Endometrial microvascular endothelial cells (primary cell): ENCODE measurements around the gene DNAJB8. TPM values are rescaled to one million over a fixed set of nuclear protein-coding genes. Genes with fewer than 3 reads are reported as not detected.

Source experiments
- in situ Hi-C: cut with HindIII; loops from 2 replicates; pipeline ENCODE4 v1.10.0; 2017; ENCODE audit warnings: low sequenced_read_pairs, low pct_unique_long_range_greater_than_20kb; ENCODE audit errors: inconsistent ontology term
- total RNA-seq: library from RNA; depleted of rRNA; stranded (reverse); fragments of >200 nt; gene quantifications from one replicate; pipeline ENCODE4 v1.2.3, GENCODE V29; 2015; ENCODE audit errors: inconsistent ontology term

Gene DNAJB8
- total RNA-seq, 1 donor from 2014 or later = not detected

DNA sequence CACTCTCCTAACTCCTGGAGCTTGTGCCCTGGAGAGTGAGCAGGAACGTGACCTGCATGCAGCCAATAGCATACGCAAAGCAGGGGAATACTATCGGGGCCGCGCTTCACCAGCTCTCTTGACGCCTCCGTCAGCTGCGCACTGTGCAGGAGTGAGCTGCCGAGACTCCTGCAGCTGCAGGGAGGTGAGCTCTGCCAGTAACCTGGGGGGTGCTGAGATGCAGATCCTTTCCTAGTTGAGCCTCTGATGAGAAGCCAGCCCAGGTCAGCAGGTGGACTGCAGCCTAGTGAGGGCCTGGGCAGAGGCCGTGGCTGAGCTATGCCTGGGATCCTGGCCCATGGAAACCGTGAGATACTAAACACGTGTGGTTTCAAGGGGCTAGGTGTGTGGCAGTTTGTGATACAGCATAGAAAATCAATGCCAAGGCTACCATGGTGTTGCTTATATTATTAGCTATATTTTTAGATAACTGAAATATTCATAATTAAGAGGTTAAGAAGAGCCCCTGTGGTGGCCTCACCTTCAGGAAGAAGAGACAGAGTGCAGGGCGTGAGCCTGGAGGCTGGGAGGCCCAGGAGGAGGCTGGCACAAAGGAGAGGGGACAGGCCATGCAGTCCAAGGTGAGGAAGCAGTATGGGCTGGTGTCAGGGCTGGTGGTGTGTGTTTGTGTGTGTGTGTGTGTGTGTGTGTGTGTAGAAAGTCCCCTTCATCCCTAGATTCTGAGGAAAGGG lies 5.9 kb upstream of the DNAJB8 start:
- in situ Hi-C loops = no loop called here

DNA sequence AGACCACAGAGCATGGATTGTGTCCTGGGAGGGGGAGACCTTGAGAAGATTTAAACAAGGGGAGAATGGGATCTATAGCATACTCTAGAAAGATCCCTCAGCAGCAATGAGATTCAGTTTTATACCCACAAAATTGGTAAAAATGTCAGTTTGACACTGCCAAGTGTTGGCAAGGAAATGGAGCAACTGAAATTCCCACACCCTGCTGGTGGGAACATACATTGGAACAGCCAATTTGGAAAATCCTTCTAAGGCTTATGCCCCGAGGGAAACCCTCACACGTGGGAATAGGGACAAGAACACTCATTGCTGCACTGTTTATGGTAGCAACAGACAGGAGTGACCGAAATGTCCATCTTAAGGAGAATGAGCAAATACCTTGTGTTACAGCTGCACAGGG lies 5.0 kb upstream of the DNAJB8 start:
- in situ Hi-C loops = no loop called here

DNA sequence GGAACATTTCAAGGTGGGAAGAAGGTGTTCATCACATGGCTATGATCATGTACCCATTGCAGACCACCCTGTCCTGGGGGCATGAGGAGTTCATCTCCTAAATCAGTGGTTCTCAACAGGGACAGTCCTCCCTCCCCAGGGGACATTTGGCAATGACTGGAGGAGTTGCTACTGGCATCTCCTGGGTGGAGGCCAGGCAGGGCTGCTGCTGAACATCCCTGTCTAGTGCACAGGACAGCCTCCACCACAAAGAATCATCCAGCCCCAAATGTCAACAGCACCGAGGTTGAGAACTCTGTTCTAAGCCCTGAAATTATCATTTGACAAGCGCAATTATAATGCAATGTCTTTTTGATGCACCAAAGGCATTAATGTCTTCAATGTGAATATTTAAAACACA lies 4.4 kb upstream of the DNAJB8 start:
- in situ Hi-C loops = no loop called here

DNA sequence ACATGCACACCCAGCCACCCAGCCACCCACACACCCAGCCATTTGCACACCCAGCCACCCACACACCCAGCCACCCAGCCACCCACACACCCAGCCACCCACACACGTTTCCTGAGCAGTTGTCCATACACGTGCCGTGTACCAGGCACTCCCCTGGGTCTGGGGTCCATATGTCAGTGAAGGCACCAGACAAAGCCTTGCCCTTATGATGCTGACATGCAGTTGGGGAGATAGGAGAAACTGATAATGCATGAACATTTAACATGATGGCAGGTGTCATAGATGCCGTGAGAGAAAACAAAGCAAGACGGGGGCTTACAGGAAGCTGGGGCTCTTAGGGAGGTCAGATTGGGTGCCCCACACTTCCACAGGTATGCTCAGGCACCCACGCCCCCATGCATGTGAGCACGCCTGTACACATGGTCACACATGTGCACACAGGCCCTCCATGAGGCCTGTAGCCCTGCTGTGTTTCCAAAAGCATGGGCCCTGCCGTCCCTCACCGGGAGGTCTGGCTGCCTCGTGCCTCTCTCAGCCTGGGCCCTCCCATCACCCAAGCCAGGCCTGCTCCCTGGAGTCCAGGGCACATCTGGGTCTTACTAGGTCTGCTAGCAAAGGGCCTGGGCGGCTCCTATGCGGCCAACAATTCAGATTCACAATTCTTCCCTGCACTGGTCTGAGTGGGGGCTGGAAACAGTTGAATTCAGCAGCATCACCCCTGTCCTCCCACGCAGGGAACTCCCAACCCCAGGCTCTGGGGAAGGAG lies 3.6 kb upstream of the DNAJB8 start:
- in situ Hi-C loops = no loop called here

DNA sequence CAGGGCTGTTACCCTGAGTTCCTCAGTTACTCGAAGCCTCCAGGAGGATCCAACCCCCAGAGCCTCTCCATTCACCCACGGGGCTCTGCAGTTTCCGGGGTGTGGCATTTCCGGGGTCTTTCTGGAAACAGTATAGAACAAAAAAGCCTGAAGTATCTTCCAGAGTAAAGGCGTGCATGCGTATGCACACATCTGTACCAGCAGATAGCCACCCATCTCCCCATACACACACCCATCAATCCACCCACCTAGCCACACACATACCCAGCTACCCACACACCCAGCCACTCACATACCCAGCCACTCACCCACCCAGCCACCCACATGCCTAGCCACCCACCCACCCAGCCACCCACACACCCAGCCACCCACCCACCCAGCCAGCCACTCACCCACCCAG lies 2.9 kb upstream of the DNAJB8 start:
- in situ Hi-C loops = no loop called here

DNA sequence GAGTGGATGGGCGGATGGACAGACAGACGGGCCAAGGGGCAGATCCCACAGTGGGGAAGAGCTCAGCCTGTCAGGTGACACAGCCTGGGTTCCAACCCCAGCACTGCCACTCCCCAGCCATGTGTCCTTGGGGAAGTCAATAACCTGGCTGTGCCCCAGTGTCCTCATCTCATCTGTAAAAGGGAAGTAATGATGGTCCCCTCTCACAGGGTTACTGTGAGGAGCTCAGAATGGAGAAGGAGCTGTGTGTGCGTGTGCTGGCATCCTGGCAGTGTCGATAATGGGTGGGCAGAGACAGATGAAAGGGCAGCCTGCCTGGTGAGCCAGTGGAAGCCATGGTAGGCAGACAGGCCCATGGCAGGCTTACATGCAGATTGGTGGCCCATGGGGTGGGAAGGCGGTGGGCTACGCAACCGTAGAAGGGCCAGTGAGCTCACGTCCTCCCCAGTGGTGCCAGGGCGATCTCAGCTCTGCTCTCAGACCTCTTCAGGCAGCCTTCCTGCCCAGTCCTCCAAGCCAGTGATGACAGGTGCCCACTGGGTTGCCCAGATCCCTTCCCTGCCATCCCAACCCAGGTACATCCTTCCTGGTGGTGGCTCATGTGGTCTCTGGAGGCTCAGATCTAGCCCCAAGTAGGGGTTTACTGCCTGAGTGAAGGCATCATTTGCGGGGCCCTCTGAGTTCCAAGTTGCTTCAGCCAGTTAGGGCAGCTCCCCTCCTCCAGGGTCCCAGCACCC lies 2.3 kb upstream of the DNAJB8 start:
- in situ Hi-C loops = no loop called here

DNA sequence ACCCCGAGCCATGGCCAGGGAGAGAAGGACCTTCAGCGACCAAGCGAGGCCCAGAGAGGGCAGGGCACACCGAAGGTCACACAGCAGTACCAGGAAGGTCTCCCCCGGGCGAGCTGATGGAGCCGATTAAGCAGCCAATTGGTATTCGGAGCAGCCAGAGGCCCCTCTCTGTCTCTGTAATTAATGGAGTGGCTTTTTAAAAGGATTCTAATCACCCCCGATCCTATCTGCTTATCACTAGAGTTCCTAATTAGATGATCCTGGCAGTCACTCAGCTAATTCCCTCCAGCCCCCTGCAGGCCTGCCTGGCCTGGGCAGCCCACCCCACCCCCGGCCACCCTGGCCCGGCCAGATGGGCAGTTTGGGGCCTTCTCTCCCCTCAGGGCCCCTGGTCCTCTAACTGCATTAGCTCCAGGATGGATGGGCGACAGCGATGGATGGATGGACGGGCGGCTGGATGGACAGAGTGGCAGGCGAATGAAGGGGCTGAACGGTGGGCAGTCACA lies 1.6 kb upstream of the DNAJB8 start:
- in situ Hi-C loops = no loop called here

DNA sequence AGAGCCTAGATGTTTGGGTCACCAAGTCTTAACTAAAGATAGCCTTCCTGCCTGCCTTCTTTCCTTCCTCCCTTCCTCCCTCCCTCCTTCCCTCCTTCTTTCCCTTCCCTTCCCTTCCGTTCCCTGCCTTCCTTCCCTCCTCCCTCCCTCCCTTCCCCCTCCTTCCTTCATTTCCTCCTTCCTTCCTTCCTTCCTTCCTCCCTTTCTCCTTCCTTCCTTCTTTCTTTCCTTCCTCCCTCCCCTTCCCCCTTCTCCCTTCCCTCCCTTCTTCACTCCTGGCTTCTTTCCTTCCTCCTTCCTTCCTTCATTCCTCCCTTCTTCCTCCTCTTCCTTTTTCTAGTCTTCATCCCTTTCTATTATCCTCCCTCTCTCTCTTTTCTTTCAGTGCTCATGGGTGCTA lies 2.0 kb downstream of the DNAJB8 start:
- in situ Hi-C loops = no loop called here

DNA sequence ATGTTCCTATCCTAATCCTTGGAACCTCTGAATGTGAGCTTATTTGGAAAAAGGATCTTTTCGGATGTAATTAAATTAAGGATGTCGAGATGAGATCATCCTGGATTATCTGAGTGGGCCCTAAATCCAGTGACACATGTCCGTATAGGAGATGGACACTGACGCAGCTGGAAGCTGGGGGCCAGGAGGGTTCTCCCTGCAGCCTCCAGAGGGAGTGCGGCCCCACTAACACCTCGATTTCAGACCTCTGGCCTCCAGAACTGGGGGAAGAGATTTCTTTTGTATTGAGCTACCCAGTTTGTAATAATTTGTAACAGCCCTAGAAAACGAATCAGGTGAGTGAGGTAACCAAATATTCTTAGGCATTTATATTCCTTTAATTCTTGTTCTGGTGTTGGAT lies 2.5 kb downstream of the DNAJB8 start:
- in situ Hi-C loops = no loop called here

DNA sequence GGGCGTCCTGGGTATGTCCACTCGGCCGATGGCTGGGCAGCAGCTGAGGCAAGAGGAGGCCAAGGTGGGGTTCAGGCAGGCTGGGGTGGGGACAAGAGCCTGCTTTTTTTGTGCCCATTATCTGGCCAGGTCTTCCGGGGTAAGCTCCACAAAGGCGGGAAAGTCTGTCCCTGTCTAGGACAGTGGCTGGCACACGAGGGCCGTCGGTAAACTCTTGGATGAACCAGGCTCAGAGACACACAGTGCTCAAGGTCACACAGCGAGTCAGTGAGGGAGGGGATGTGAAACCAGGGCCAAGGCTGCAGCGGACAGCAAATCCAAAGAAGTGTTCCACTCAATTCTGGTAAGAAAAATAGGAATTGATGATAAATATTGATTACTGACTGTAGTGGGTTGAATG lies 2.9 kb downstream of the DNAJB8 start:
- in situ Hi-C loops = no loop called here

DNA sequence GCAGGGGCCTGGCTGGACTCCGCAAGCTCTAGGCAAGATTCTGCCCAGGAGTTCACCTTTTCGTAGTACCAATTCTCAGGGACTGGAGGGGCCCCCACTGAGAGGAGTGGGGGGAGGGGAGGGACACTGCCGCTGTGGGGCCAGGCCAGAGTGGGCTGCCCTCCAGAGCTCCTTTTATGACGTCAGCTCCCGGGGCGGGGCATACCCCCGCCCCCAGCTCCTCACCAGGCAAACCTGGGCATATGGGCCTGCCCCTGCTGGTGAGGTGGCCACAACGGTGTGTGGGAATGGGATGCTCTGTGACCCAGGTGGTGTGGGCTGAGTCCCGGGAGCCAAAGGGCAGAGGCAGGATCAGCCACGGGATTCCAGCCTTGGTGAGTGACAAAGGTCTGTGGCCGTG lies 3.3 kb downstream of the DNAJB8 start:
- in situ Hi-C loops = no loop called here

DNA sequence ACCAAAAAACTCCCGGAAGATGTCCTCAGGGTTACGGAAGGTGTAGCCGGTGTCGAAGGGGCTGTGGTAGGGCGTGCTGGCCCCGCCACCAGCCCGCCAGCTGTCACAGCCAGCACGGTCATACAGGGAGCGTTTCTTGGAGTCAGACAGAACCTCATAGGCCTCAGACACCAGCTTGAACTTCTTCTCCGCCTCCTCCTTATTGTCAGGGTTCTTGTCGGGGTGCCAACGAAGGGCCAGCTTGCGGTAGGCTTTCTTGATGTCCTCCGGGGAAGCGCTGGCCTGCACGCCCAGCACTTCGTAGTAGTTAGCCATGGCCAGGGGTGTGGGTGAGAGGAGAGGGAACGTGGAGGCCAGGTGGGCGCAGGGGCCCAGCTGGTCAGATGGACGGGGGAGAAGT lies 3.8 kb downstream of the DNAJB8 start:
- in situ Hi-C loops = no loop called here

DNA sequence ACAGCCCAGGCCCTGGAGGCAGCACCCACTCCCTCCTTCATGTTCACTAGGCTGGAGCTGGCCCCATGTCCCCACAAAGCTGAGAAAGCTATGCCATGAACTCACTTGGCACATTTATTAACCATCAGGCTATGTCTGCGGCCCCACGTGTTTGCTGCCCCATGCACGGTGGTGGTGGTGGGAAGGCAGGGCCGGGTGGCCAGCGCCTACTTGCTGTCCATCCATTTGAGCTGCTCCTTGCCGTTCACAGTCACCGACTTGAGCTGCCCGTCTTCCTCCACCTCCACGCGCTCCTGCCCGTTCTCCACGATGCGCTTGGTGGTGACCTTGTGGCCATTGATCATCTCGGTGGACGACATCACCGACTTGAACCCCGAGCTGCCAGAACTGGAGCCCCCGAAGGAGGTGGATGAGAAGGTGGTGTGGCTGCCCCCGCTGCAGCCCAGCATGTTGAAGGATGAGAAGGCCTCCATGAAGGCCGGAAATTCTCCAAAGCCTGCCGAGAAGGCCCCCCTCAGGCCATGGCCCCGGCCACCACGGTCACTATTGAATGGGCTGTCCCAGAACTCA lies 4.3 kb downstream of the DNAJB8 start:
- in situ Hi-C loops = no loop called here

DNA sequence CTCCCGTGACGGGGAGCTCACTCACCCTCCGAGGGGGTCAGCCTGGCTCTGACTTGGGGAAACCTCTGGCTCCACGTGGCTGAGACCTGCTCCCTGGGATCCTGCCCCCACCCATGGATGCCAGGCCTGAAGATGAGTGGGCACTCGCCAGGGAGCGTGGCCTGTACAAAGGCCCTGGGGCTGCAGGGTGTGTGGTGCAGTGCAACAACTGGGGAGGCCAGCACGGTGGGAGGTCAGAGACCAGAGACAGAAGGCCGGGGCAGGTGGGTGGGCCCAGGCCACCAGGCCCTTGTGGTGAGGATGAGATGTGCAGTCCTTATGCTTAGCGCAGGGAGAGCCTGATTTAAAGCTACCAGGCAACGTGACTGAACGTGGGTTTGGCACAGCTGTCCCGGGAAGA lies 5.0 kb downstream of the DNAJB8 start:
- in situ Hi-C loops = no loop called here

DNA sequence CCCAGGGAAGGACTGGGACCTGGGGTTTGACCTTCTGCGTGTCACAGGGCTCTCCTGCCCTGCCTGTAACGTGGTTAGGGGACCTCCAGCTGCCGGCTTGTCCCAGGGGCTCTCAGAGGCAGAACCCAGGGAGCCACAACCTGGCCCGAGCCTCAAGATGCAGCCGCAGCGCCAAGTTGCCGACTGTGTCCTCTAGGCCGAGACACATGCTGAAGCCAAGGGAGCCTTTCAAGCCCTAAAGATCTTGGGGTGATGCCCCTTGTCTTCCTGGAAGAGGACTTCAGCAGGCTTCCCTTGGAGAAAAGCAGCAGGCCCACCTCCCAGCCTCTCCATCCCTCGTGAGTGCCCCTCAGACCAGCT lies 7.2 kb downstream of the DNAJB8 start:
- in situ Hi-C loops = no loop called here

DNA sequence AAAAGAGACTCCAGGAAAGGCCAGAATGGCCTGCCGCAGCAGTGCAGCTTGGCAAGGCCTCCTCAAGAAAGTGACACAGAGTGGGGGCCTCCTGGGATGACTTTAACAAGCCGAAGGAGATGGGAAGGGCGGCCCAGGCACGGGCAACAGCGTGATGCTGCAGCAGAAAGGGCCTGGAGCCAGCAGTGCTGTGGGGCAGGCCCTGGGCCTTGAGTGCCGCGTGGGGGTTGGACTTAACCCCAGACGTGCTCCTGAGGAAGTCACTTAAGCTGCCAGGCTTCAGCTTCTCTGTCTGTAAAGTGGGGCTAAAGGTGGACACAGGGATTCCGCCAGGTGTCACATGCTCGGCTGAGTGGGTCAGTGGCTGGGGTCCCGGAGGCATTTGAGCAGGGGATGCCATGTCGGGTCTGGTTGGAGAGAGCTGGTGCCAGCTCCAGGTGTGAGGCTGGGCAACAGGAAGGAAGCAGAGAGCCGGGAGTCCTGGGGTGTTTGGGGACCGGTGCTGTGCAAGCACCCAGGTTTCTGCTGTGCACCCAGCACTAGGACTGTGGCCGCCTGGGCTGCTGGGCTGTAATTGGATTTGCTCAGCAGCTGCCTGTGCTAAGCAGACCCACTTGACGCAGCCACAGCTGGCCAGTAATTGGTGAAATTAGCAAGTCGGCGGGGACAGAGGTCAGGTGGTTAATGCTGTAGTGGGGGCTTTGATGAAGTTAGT lies 7.8 kb downstream of the DNAJB8 start:
- in situ Hi-C loops = no loop called here

DNA sequence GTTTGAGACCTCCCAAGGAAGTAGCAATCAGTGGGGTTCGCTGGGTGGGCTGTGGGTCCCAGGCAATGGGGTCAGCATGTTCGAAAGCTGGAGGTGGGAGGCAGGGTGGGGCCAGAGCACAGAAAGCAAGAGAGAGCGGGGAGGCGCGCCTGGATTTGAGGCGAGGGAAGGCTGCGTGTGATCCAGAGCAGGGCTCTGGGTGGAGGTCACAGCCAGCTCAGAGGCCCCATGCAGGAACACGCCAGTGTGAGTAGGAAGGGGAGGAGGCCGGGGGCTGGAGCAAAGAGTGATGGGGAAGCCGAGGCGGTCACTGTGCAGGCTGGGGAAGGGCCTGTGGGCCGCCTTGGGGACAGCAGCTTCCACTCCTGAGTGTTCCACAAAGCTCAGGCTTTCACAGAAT lies 8.8 kb downstream of the DNAJB8 start:
- in situ Hi-C loops = no loop called here

DNA sequence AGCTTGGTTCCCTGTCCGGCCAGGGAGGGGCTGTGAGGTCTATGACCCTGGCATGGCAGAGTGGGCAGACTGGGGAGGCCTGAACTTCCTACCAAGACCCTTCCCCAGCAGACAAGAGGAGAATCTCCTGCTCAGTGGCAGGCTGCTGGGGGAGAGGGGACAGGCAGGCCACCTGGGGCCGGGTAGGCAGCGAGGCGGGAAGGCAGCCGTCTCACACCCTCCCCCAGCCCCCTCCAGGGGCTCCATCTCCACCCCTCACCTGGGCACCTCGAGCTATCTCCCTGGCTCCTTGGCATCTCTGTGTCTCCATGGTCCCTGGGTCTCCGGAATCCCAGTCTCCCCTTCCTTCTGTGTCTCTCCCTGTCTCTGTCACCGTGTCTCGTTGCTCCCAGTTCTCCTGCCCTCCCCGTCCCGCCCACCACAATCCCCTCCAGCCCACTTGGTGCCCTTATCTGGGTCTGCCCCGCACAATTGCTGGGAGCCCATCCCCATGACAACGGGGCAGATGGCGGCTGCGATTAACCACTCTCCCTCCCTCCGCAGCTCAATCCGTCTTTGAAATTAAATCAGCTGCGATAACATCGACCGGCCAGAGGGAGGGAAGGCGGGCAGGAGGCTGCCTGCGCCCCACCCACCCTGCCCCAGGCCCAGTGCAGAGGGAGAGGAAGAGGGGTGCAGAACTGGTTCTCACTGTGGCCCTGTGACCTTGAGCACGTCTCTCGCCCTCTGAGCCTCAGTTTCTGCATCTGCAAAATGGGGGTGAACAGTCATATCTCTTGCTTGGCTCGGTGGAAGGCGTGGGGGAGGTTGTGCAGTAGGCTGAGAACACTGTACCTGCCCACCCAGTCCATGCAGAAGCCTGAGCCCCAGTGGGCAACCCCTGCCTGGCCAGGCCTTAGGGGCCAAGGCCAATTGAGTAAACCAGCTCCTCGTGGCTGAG lies 9.6 kb downstream of the DNAJB8 start:
- in situ Hi-C loops = no loop called here
